Measurements from ENCODE around the gene PABPN1. TPM values are rescaled to one million over a fixed set of nuclear protein-coding genes. Genes with fewer than 3 reads are reported as not detected.
A peak's percentile ranks its signal among the peaks of the same experiment; 100 is the strongest.

The PABPN1 gene
- total and polyA plus RNA-seq, 4 donors: 40.9 to 59.6 (median 48.0) TPM

DNA sequence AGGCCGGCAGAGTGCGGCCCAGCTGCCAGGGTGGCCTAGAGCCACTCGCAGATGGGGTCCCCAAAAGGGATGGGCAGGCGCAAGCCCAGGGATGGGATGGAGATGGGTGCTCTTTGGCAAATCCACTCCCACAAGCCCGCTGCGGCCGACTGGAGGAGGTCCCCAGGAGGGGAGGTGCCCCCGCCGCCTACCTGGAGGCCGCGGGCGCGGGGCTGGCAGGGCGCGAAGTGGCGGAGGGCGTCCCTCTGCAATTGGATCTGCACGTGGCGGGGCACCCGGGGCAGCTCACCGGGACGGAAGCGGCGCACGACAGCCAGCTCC lies 19.3 kb upstream of the PABPN1 start:
- Histone ChIP-seq H3K9ac (ENCODE audit: low read depth in 1 of 2, low read length in 2 of 2) (peak overlapping the region; percentile 67 to 78), H3K9me3 (ENCODE audit: control insufficient read depth in 4 of 4, low read length in 3 of 4) (no peaks in the 10 kb centered on the region), H3K27me3 (ENCODE audit: control insufficient read depth in 4 of 4, insufficient read depth in 4 of 4, low read length in 3 of 4) (no peaks in the 10 kb centered on the region), H3K4me1 (ENCODE audit: control insufficient read depth in 4 of 4, insufficient read depth in 4 of 4, low read length in 3 of 4) (peaks cover 3 to 27% (median 21%) of the 10 kb centered on the region in 4 donors), H3K4me3 (ENCODE audit: low read depth in 1 of 3, low read length in 3 of 3) (peak overlapping the region; percentile 57 to 76 (median 66)), H3K36me3 (ENCODE audit: control insufficient read depth in 4 of 4, insufficient read depth in 3 of 4, low read depth in 1 of 4, low read length in 3 of 4) (peaks cover 0 to 5% (median 2%) of the 10 kb centered on the region in 4 donors), H3K27ac (ENCODE audit: low read depth in 1 of 2, low read length in 2 of 2) (peak overlapping the region; percentile 97 to 99)
- under 1% methylated on average over 25 of the region's 25 CpGs for WGBS
- no peak for DNase-seq (ENCODE audit: low spot score)
- TF ChIP-seq, protein P1, sequence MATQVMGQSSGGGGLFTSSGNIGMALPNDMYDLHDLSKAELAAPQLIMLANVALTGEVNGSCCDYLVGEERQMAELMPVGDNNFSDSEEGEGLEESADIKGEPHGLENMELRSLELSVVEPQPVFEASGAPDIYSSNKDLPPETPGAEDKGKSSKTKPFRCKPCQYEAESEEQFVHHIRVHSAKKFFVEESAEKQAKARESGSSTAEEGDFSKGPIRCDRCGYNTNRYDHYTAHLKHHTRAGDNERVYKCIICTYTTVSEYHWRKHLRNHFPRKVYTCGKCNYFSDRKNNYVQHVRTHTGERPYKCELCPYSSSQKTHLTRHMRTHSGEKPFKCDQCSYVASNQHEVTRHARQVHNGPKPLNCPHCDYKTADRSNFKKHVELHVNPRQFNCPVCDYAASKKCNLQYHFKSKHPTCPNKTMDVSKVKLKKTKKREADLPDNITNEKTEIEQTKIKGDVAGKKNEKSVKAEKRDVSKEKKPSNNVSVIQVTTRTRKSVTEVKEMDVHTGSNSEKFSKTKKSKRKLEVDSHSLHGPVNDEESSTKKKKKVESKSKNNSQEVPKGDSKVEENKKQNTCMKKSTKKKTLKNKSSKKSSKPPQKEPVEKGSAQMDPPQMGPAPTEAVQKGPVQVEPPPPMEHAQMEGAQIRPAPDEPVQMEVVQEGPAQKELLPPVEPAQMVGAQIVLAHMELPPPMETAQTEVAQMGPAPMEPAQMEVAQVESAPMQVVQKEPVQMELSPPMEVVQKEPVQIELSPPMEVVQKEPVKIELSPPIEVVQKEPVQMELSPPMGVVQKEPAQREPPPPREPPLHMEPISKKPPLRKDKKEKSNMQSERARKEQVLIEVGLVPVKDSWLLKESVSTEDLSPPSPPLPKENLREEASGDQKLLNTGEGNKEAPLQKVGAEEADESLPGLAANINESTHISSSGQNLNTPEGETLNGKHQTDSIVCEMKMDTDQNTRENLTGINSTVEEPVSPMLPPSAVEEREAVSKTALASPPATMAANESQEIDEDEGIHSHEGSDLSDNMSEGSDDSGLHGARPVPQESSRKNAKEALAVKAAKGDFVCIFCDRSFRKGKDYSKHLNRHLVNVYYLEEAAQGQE (IDR thresholded peaks at IDR 0.05): peak; percentile 9
- no peak for TF ChIP-seq SP1 (IDR thresholded peaks at IDR 0.05)

DNA sequence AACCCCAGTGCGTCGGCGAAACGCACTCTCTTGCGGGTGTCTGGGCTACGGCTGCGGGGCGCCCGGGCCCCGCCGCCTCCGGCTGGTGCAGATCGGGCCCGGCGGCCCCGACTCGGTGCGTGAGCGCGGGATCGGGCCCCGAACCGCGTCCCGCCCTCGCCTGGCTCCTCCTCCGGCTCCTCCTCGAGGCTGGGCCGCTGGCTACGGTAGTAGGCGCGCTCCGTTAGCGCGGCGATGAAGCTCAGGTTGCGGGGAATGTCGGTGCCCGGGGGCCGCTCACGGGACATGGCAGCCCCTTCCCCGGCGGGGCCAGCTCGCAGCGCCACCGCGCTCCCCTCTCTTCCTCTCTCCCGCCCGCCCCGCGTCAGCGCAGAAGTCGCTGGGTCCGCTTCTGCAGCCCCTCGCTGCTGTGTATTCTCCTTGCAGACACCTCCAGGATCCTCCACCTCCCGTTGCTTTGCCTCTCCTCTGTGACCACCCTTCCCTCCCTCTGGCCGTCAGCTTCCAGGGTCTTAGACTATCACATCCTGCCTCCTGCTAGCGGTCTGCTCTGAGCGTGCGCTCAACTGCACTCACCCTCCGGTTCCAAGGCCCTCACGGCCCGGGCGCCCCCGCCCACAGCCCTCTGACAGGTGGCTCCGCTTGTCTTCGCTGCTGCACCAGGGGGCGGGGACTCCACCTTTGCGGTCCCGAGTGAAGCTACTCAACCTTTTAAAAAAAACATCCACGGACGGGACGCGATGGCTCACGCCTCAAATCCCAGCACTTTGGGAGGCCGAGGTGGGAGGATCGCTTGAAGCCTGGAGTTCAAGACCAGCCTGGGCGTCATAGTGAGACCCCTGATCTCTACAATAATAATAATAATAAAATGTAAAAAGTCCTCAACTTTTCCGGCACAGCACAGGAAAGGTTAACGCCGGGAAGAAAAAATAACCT lies 18.7 kb upstream of the PABPN1 start, which contains the start of gene PPP1R3E:
Gene PPP1R3E, minus strand, starts transcription at position 570 of the 936 bp plus-strand sequence. Its CDS starts 283 bp downstream, at position 287.
- Histone ChIP-seq H3K4me3 (ENCODE audit: low read depth in 1 of 3, low read length in 3 of 3) (peak within 1 kb of the TSS; percentile 57 to 76 (median 66)), H3K27me3 (ENCODE audit: control insufficient read depth in 4 of 4, insufficient read depth in 4 of 4, low read length in 3 of 4) (no peaks in the 10 kb centered on the region), H3K9me3 (ENCODE audit: control insufficient read depth in 4 of 4, low read length in 3 of 4) (no peaks in the 10 kb centered on the region), H3K4me1 (ENCODE audit: control insufficient read depth in 4 of 4, insufficient read depth in 4 of 4, low read length in 3 of 4) (peaks cover 4 to 33% (median 26%) of the 10 kb centered on the region in 4 donors), H3K27ac (ENCODE audit: low read depth in 1 of 2, low read length in 2 of 2) (peak within 1 kb of the TSS; percentile 97 to 99), H3K9ac (ENCODE audit: low read depth in 1 of 2, low read length in 2 of 2) (peak within 1 kb of the TSS; percentile 67 to 78), H3K36me3 (ENCODE audit: control insufficient read depth in 4 of 4, insufficient read depth in 3 of 4, low read depth in 1 of 4, low read length in 3 of 4) (peaks cover 0 to 5% (median 2%) of the 10 kb centered on the region in 4 donors)
- WGBS: 3% methylated on average over 81 of the region's 81 CpGs
- peak; percentile 74 for DNase-seq (ENCODE audit: low spot score)
- peak; percentile 55 for TF ChIP-seq TAF1 (conservative IDR thresholded peaks at IDR 0.05)
- no peak for TF ChIP-seq GABPA (IDR thresholded peaks at IDR 0.05 in 1 of 2, conservative IDR thresholded peaks at IDR 0.05 in 1 of 2)

DNA sequence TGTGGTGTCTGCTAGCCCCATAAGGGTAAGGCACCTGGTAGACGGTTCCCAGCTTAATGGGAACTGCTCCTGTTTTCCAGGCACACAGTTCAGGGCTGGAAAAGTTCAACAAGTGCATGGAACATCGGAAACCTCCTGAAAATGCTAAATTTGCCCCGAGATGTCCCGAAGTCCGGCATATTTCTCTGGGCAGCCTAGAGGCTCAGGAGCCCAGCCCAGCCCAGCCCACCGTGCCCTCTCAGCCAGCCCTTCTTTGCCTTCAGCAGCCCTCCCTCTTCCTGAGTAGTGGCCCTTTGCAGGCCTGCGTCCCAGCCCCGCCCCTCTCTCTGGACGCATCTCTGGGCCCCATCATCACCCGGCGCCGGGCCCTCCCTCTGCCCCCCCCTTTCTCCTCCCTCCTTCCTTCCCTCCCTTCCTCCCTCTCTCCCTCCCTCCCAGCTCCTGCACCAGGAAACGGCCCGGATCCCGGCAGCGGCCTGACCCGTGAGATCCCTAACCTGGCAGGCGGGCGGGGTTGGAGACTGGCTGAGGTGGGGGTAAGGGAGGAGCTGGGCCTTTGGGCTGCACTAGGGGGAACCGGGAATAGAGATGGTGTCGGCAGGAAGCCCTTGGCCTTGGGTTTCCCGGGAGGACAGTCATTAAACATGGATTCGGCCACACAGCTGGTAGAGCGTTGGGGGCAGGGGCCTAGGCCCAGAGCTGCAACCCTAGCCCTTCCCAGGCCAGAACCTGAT lies 14.7 kb upstream of the PABPN1 start, which contains the start of gene BCL2L2:
Gene BCL2L2, plus strand, starts transcription at position 422 of the 734 bp plus-strand sequence. CDS start 935 bp downstream, outside the sequence.
- WGBS: 1% methylated on average over 24 of the region's 24 CpGs
- H3K27ac ChIP-seq (ENCODE audit: low read depth in 1 of 2, low read length in 2 of 2): peak within 1 kb of the TSS; percentile 84 to 93
- H3K4me1 ChIP-seq (ENCODE audit: control insufficient read depth in 4 of 4, insufficient read depth in 4 of 4, low read length in 3 of 4): peaks cover 15 to 43% (median 26%) of the 10 kb centered on the region in 4 donors
- H3K36me3 ChIP-seq (ENCODE audit: control insufficient read depth in 4 of 4, insufficient read depth in 3 of 4, low read depth in 1 of 4, low read length in 3 of 4): peaks cover 0 to 14% (median 6%) of the 10 kb centered on the region in 4 donors
- peak within 1 kb of the TSS; percentile 75 to 93 (median 93) for H3K4me3 ChIP-seq (ENCODE audit: low read depth in 1 of 3, low read length in 3 of 3)
- H3K27me3 ChIP-seq (ENCODE audit: control insufficient read depth in 4 of 4, insufficient read depth in 4 of 4, low read length in 3 of 4): no peaks in the 10 kb centered on the region
- H3K9me3 ChIP-seq (ENCODE audit: control insufficient read depth in 4 of 4, low read length in 3 of 4): no peaks in the 10 kb centered on the region
- H3K9ac ChIP-seq (ENCODE audit: low read depth in 1 of 2, low read length in 2 of 2): peak within 1 kb of the TSS; percentile 93 to 95
- peak; percentile 86 for DNase-seq (ENCODE audit: low spot score)
- TF ChIP-seq, protein P2, sequence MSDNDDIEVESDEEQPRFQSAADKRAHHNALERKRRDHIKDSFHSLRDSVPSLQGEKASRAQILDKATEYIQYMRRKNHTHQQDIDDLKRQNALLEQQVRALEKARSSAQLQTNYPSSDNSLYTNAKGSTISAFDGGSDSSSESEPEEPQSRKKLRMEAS (IDR thresholded peaks at IDR 0.05): peak; percentile 65
- TF ChIP-seq RXRA (IDR thresholded peaks at IDR 0.05) (peak; percentile 47 to 76), NR2F2 (IDR thresholded peaks at IDR 0.05) (peak; percentile 83), RAD21 (IDR thresholded peaks at IDR 0.05) (peak in 1 of 2 donors; percentile 52), JUND (IDR thresholded peaks at IDR 0.05) (peak in 1 of 2 donors; percentile 50), FOXA2 (IDR thresholded peaks at IDR 0.05) (peak; percentile 25), GABPA (IDR thresholded peaks at IDR 0.05 in 1 of 2, conservative IDR thresholded peaks at IDR 0.05 in 1 of 2) (peak in 1 of 2 donors; percentile 82), HNF4A (conservative IDR thresholded peaks at IDR 0.05) (peak; percentile 24 to 57), HNF4G (IDR thresholded peaks at IDR 0.05) (no peak), TAF1 (conservative IDR thresholded peaks at IDR 0.05) (peak; percentile 47), FOXA1 (IDR thresholded peaks at IDR 0.05) (peak; percentile 47), YY1 (IDR thresholded peaks at IDR 0.05) (peak; percentile 91)
- TF ChIP-seq, protein P3, sequence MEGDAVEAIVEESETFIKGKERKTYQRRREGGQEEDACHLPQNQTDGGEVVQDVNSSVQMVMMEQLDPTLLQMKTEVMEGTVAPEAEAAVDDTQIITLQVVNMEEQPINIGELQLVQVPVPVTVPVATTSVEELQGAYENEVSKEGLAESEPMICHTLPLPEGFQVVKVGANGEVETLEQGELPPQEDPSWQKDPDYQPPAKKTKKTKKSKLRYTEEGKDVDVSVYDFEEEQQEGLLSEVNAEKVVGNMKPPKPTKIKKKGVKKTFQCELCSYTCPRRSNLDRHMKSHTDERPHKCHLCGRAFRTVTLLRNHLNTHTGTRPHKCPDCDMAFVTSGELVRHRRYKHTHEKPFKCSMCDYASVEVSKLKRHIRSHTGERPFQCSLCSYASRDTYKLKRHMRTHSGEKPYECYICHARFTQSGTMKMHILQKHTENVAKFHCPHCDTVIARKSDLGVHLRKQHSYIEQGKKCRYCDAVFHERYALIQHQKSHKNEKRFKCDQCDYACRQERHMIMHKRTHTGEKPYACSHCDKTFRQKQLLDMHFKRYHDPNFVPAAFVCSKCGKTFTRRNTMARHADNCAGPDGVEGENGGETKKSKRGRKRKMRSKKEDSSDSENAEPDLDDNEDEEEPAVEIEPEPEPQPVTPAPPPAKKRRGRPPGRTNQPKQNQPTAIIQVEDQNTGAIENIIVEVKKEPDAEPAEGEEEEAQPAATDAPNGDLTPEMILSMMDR (IDR thresholded peaks at IDR 0.05; ENCODE audit: low read depth, low read length, missing input control): no peak
- TF ChIP-seq, protein P1 (IDR thresholded peaks at IDR 0.05): peak; percentile 86
